IMR-90 (cell line): Measurements from ENCODE around the gene SLC29A1. TPM values are rescaled to one million over a fixed set of nuclear protein-coding genes. Genes with fewer than 3 reads are reported as not detected.

Experiments
- ATAC-seq: fragments of 200-7000 bp; cut with Tn5 transposase; 2 replicates; pipeline ENCODE4 v1.9.1; 2020; ENCODE audit warnings: low read depth, mild to moderate bottlenecking, moderate library complexity
- BruUV-seq: library from RNA; stranded (reverse); fragments of 400-500 nt; replicated peaks from 2 replicates; lab custom pipeline; 2021; lab: Mats Ljungman, UMichigan
- CTCF ChIA-PET: fragments of 300-600 bp; formaldehyde crosslinking; extraction: SDS; loops from one replicate; lab custom pipeline; 2021; ENCODE audit warnings: antibody characterized with exemption; lab: Yijun Ruan, JAX
- POLR2A ChIA-PET: fragments of 300-600 bp; sonication (Branson Sonifier 250); formaldehyde crosslinking; loops from one replicate; lab custom pipeline; 2022; ENCODE audit warnings: antibody characterized with exemption; ENCODE audit not compliant: unreplicated experiment; lab: Charles Lee
- DNase-seq: peaks from one replicate; pipeline ENCODE4 v3.0.0; 2013
- H2AFZ ChIP-seq: replicated peaks from 2 replicates; pipeline ENCODE3; 2013; ENCODE audit warnings: low read length, mild to moderate bottlenecking; ENCODE audit not compliant: poor library complexity
- H2AK5ac ChIP-seq: 2 replicates; pipeline ENCODE4 v1.6.1; 2013; ENCODE audit warnings: low read depth, low read length, inconsistent platforms
- H2AK9ac ChIP-seq: replicated peaks from 2 replicates; pipeline ENCODE3; 2013; ENCODE audit warnings: mild to moderate bottlenecking, low read depth, low read length, moderate library complexity; ENCODE audit not compliant: poor library complexity
- H2BK120ac ChIP-seq: 2 replicates; pipeline ENCODE4 v1.6.1; 2013; ENCODE audit warnings: low read depth, low read length, inconsistent platforms
- H2BK15ac ChIP-seq: 3 replicates; pipeline ENCODE4 v1.6.1; 2013; ENCODE audit warnings: low read depth, low read length, inconsistent platforms
- H2BK20ac ChIP-seq: 2 replicates; pipeline ENCODE4 v1.6.1; 2013; ENCODE audit warnings: low read depth, mild to moderate bottlenecking, inconsistent platforms, low read length, moderate library complexity
- H2BK5ac ChIP-seq: 2 replicates; pipeline ENCODE4 v1.6.1; 2013; ENCODE audit warnings: mild to moderate bottlenecking, low read depth, low read length, inconsistent platforms; ENCODE audit not compliant: poor library complexity, severe bottlenecking
- H3K14ac ChIP-seq: replicated peaks from 2 replicates; pipeline ENCODE4 v1.6.1; 2013; ENCODE audit warnings: low read depth, low read length, inconsistent platforms
- H3K18ac ChIP-seq: 2 replicates; pipeline ENCODE4 v1.6.1; 2013; ENCODE audit warnings: low read depth, low read length, control low read depth
- H3K23ac ChIP-seq: 2 replicates; pipeline ENCODE4 v1.6.1; 2013; ENCODE audit warnings: low read depth, low read length, inconsistent platforms
- H3K27ac ChIP-seq: 2 replicates; pipeline ENCODE4 v1.5.1; 2013; ENCODE audit warnings: mild to moderate bottlenecking, control low read depth, low read length; ENCODE audit not compliant: insufficient read depth
- H3K27me3 ChIP-seq: 2 replicates; pipeline ENCODE4 v1.6.1; 2013; ENCODE audit warnings: low read length; ENCODE audit not compliant: control insufficient read depth, insufficient read depth
- H3K36me3 ChIP-seq: 2 replicates; pipeline ENCODE4 v1.6.1; 2013; ENCODE audit warnings: low read length, mixed read lengths; ENCODE audit not compliant: control insufficient read depth, insufficient read depth
- H3K4ac ChIP-seq: 2 replicates; pipeline ENCODE4 v1.6.1; 2013; ENCODE audit warnings: low read depth, low read length, inconsistent platforms
- H3K4me1 ChIP-seq: 2 replicates; pipeline ENCODE4 v1.6.1; 2013; ENCODE audit warnings: low read length, mixed read lengths; ENCODE audit not compliant: control insufficient read depth, insufficient read depth
- H3K4me2 ChIP-seq: 2 replicates; pipeline ENCODE4 v1.6.1; 2013; ENCODE audit warnings: low read depth, mild to moderate bottlenecking, control low read depth, low read length, moderate library complexity
- H3K4me3 ChIP-seq: 2 replicates; pipeline ENCODE4 v1.5.1; 2013; ENCODE audit warnings: low read depth, mild to moderate bottlenecking, control low read depth, low read length, moderate library complexity; ENCODE audit not compliant: insufficient read depth
- H3K56ac ChIP-seq: 2 replicates; pipeline ENCODE4 v1.6.1; 2013; ENCODE audit warnings: low read length, inconsistent platforms; ENCODE audit not compliant: insufficient read depth; ENCODE audit errors: extremely low read depth
- H3K79me1 ChIP-seq, 2 experiments: 2 replicates each; pipeline ENCODE4 v1.6.1; 2013; ENCODE audit warnings: low read length in 2 of 2, inconsistent platforms in 1 of 2, low read depth in 1 of 2
- H3K9ac ChIP-seq: 2 replicates; pipeline ENCODE4 v1.6.1; 2013; ENCODE audit warnings: low read depth, low read length, control low read depth
- H3K9me1 ChIP-seq: 2 replicates; pipeline ENCODE4 v1.6.1; 2013; ENCODE audit warnings: low read length, inconsistent platforms; ENCODE audit not compliant: insufficient read depth
- H3K9me3 ChIP-seq: 2 replicates; pipeline ENCODE4 v1.6.1; 2013; ENCODE audit warnings: low read length; ENCODE audit not compliant: control insufficient read depth, insufficient read depth
- H4K20me1 ChIP-seq: 2 replicates; pipeline ENCODE4 v1.6.1; 2013; ENCODE audit warnings: low read length, inconsistent platforms; ENCODE audit not compliant: insufficient read depth
- H4K5ac ChIP-seq: 2 replicates; pipeline ENCODE4 v1.6.1; 2013; ENCODE audit warnings: mild to moderate bottlenecking, low read depth, low read length, control low read depth
- H4K8ac ChIP-seq, 2 experiments: 2 replicates each; pipeline ENCODE4 v1.6.1; 2013; ENCODE audit warnings: low read depth in 2 of 2, low read length in 2 of 2, control low read depth in 1 of 2, inconsistent platforms in 1 of 2
- H4K91ac ChIP-seq: 2 replicates; pipeline ENCODE4 v1.6.1; 2013; ENCODE audit warnings: low read depth, low read length, inconsistent platforms; ENCODE audit not compliant: insufficient read depth
- CHD1 ChIP-seq: IDR thresholded peaks from 2 replicates; pipeline ENCODE4 v1.6.1; 2012; ENCODE audit warnings: low read depth, low read length, improper control_type of control experiment
- CTCF ChIP-seq: conservative IDR thresholded peaks from 2 replicates; pipeline ENCODE4 v1.5.1; 2012; ENCODE audit warnings: mild to moderate bottlenecking, low read depth, low read length, improper control_type of control experiment
- FOS ChIP-seq: fragments of 150-350 bp; IDR thresholded peaks from 2 replicates; pipeline ENCODE4 v1.6.1; 2016; ENCODE audit warnings: low read depth, low read length
- MAFK ChIP-seq: IDR thresholded peaks from 2 replicates; pipeline ENCODE4 v1.6.1; 2012; ENCODE audit warnings: low read depth, low read length, improper control_type of control experiment
- POLR2A ChIP-seq: IDR thresholded peaks from 2 replicates; pipeline ENCODE4 v1.6.1; 2012; ENCODE audit warnings: mild to moderate bottlenecking, low read depth, low read length
- RAD21 ChIP-seq: IDR thresholded peaks from 2 replicates; pipeline ENCODE4 v1.6.1; 2012; ENCODE audit warnings: low read length, improper control_type of control experiment
- RCOR1 ChIP-seq: IDR thresholded peaks from 2 replicates; pipeline ENCODE4 v1.6.1; 2012; ENCODE audit warnings: mild to moderate bottlenecking, low read length, improper control_type of control experiment; ENCODE audit not compliant: insufficient replicate concordance
- RFX5 ChIP-seq: IDR thresholded peaks from 2 replicates; pipeline ENCODE4 v1.8.0; 2012; ENCODE audit warnings: low read depth, mild to moderate bottlenecking, low read length, moderate library complexity
- WGBS, 2 experiments: methylation state at CpG; one replicate each; pipeline versions ENCODE4 v1.1.5 to v1.1.7; 2013; ENCODE audit warnings: missing lambda C conversion rate in 2 of 2; ENCODE audit not compliant: insufficient read length in 1 of 2; ENCODE audit errors: extremely low coverage in 2 of 2; 5-methylcytosine and 5-hydroxymethylcytosine counted together
- dilution Hi-C: fragments of 300-500 bp; cut with HindIII; formaldehyde crosslinking; loops from one replicate; pipeline ENCODE4 v1.14.3; 2018; ENCODE audit warnings: low sequenced_read_pairs; ENCODE audit not compliant: unreplicated experiment
- in situ Hi-C: fragments of 300-500 bp; cut with MboI; formaldehyde crosslinking; loops from 3 replicates; pipeline ENCODE4 v1.14.3; 2019; ENCODE audit warnings: low sequenced_read_pairs, inconsistent platforms, mixed read lengths
- intact Hi-C: fragments of 100-400 bp; cut with micrococcal nuclease; formaldehyde crosslinking; loops from 2 replicates; pipeline ENCODE4 v1.10.0; 2022
- polyA plus RNA-seq, 3 experiments: library from polyadenylated mRNA; depleted of rRNA; stranded (reverse); fragments of >200 nt; gene quantifications; 2 replicates each; pipeline ENCODE4 v1.2.3, GENCODE V29; 2012; ENCODE audit warnings: low replicate concordance in 1 of 3
- total RNA-seq: library from RNA; depleted of rRNA; stranded (reverse); fragments of >200 nt; gene quantifications from 2 replicates; pipeline ENCODE4 v1.2.3, GENCODE V29; 2012
- TF ChIP-seq, protein P1 (sequence below): fragments of 150-350 bp; IDR thresholded peaks from 2 replicates; pipeline ENCODE4 v1.6.1; 2017; ENCODE audit warnings: mild to moderate bottlenecking, antibody characterized with exemption, low read length, low read depth

Gene SLC29A1
- total and polyA plus RNA-seq, 2 of the 4 experiments (the other 2 are of a cell fraction): 4.1 to 22.1 TPM

DNA sequence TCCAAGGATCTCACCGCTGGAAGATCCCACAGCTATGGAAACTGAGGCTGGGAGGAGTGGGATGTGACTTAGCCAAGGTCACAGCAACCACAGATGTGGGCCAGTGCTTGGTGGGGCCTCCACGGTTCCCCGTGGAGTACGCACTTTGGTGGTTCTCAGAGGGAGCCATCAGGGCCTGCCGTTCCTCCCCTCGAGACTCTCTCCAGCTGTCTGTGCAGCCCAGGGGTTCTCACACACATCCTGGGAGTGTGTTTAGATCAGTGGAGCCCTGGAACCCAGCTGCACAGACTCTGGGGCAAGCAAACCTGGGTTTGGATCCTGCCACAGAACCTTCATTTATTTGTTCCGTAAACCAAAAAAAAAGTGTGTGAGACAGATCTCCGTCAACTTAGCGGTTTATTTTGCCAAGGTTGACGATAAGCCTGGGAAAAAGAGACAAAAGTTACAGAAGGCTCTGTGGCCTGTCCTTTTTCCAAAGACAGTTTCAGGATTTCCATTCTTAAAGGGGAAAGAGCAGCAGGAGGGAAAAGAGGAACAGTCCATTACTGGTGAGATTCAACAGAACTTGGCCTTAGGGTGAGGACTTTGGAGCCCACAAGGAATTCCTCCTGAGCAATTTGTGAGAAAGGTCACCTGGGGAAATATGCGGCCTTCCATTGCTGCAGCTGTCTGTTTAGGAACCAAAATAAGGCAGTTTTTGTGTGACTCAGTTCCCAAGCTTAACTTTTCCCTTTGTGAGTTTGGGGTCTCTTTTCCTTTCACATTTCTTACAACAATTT is 20.2 kb upstream of the SLC29A1 start (continued):
- no peak for TF ChIP-seq CHD1

DNA sequence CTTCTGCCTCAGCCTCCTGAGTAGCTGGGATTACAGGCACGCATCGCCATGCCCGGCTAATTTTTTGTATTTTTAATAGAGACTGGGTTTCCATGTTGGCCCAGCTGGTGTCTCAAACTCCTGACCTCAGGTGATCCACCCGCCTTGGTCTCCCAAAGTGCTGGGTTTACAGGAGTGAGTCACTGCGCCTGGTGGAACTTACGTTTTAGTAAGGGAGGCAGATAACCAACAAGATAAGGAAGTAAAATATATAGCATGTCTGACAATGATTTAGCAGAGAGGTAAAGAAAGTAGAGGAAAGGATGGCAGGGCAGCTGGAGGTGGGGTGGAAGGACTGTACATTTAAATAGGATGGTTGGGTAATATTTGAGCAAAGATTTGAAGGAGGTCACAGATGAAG is 19.4 kb upstream of the SLC29A1 start:
- Histone ChIP-seq H3K4ac (no peak overlapping the region), H3K79me1 (no peaks in the 10 kb centered on the region), H3K14ac (no peak overlapping the region), H3K27me3 (peaks cover 23% of the 10 kb centered on the region), H2BK15ac (no peak overlapping the region), H3K9me1 (no peaks in the 10 kb centered on the region), H4K5ac (no peak overlapping the region), H3K9ac (no peak overlapping the region), H2AK5ac (no peak overlapping the region), H4K8ac (no peak overlapping the region), H2BK120ac (no peak overlapping the region), H3K18ac (no peak overlapping the region), H3K36me3 (no peaks in the 10 kb centered on the region), H3K23ac (no peak overlapping the region), H3K27ac (no peak overlapping the region), H3K9me3 (no peaks in the 10 kb centered on the region), H4K20me1 (no peaks in the 10 kb centered on the region), H2BK20ac (no peak overlapping the region), H3K4me2 (no peak overlapping the region), H3K4me3 (no peak overlapping the region), H2BK5ac (no peak overlapping the region), H3K4me1 (no peaks in the 10 kb centered on the region), H2AK9ac (no peak overlapping the region), H2AFZ (no peak overlapping the region), H3K56ac (no peak overlapping the region), H4K91ac (no peak overlapping the region)
- no TSS peak for BruUV-seq
- ATAC-seq (no peak), DNase-seq (no peak)
- intact Hi-C loops (no loop called here), dilution Hi-C loops (no loop called here), in situ Hi-C loops (no loop called here)
- ChIA-PET POLR2A (no interaction called here), CTCF (interaction anchor here (1.1 to 1.6 kb wide), 2 partner anchors 11 kb away, joined by 3 read pairs; no protein-coding TSS in a partner anchor)
- WGBS, 2 experiments: 100% methylated on average over 1 of the region's 6 CpGs; no CpG with 5 or more reads in 1 of the 2 experiments
- TF ChIP-seq RAD21 (no peak), CHD1 (no peak), POLR2A (no peak), RCOR1 (no peak), RFX5 (no peak), FOS (no peak), CTCF (no peak), MAFK (no peak)
- TF ChIP-seq, protein P1, sequence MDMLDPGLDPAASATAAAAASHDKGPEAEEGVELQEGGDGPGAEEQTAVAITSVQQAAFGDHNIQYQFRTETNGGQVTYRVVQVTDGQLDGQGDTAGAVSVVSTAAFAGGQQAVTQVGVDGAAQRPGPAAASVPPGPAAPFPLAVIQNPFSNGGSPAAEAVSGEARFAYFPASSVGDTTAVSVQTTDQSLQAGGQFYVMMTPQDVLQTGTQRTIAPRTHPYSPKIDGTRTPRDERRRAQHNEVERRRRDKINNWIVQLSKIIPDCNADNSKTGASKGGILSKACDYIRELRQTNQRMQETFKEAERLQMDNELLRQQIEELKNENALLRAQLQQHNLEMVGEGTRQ: no peak
